GM06990 (cell line): ENCODE measurements around the gene CNNM1.

ENCODE experiments used
- DNase-seq: peaks from one replicate; pipeline ENCODE4 v3.0.0-alpha.2; 2011; ENCODE audit not compliant: insufficient read length; ENCODE audit errors: extremely low read depth
- H3K27me3 ChIP-seq: replicated peaks from 2 replicates; pipeline ENCODE4 v1.6.0; 2011; ENCODE audit warnings: low read length; ENCODE audit not compliant: control insufficient read depth, insufficient read depth
- H3K36me3 ChIP-seq: 2 replicates; pipeline ENCODE4 v1.5.1; 2011; ENCODE audit warnings: low read length; ENCODE audit not compliant: control insufficient read depth, insufficient read depth
- H3K4me3 ChIP-seq: replicated peaks from 2 replicates; pipeline ENCODE4 v1.5.1; 2011; ENCODE audit warnings: low read depth, mild to moderate bottlenecking, control low read depth, low read length
- CTCF ChIP-seq: IDR thresholded peaks from 2 replicates; pipeline ENCODE4 v1.5.1; 2011; ENCODE audit warnings: low read length, control low read depth, mild to moderate bottlenecking, inconsistent platforms; ENCODE audit not compliant: insufficient read depth, poor library complexity, severe bottlenecking

CNNM1 gene

GRCh38 chr10:99425204-99425603 is 96.0 kb downstream of the CNNM1 start:
- DNase-seq, result no peak

GRCh38 chr10:99426689-99427088 is 97.5 kb downstream of the CNNM1 start:
- Histone ChIP-seq H3K27me3 (no peaks in the 10 kb centered on the region), H3K36me3 (no peaks in the 10 kb centered on the region; the same call in 1 of the 2 replicates), H3K4me3 (no peak overlapping the region)
- no peak for DNase-seq
- no peak for TF ChIP-seq CTCF

More at GRCh38 chr10:99425204-99425603, 96.0 kb downstream of the CNNM1 start:
- Histone ChIP-seq H3K36me3 (no peaks in the 10 kb centered on the region; the same call in 1 of the 2 replicates), H3K4me3 (no peak overlapping the region), H3K27me3 (no peaks in the 10 kb centered on the region)
- no peak for TF ChIP-seq CTCF

GRCh38 chr10:99427566-99428190 is 98.5 kb downstream of the CNNM1 start:
- no peaks in the 10 kb centered on the region; the same call in 1 of the 2 replicates for H3K36me3 ChIP-seq
- no peak overlapping the region for H3K4me3 ChIP-seq
- TF ChIP-seq CTCF, result no peak
- DNase-seq, result no peak
- H3K27me3 ChIP-seq, result no peaks in the 10 kb centered on the region

GRCh38 chr10:99429517-99430095 is 100.5 kb downstream of the CNNM1 start:
- TF ChIP-seq CTCF, result no peak
- Histone ChIP-seq H3K36me3 (peaks cover 3% of the 10 kb centered on the region; the same call in 1 of the 2 replicates), H3K27me3 (no peaks in the 10 kb centered on the region), H3K4me3 (peak overlapping the region; percentile 97)
- no peak for DNase-seq

- no peak for TF ChIP-seq CTCF
- peak overlapping the region; percentile 97 for H3K4me3 ChIP-seq
- no peak for DNase-seq
- H3K36me3 ChIP-seq, result peaks cover 3% of the 10 kb centered on the region; the same call in 1 of the 2 replicates
- no peaks in the 10 kb centered on the region for H3K27me3 ChIP-seq
These were observed 100.9 kb downstream of the CNNM1 start for GRCh38 chr10:99430116-99430450.
